Natural killer cell (primary cell): ENCODE data around the gene KCNF1. TPM values are rescaled to one million over a fixed set of nuclear protein-coding genes. Genes with fewer than 3 reads are reported as not detected.

Source experiments
- ATAC-seq, 3 donors: fragments of 150-1000 bp in 2 of 3; fragments of 200-7000 bp in 1 of 3; cut with Tn5 transposase; 1 replicate in 1 of 3; 2 replicates in 2 of 3; pipeline ENCODE4 v1.10.0; 2021; ENCODE audit warnings: mild to moderate bottlenecking in 2 of 3, moderate library complexity in 2 of 3
- DNase-seq, 2 donors: peaks; one replicate each; pipeline versions ENCODE4 v3.0.0 to v3.0.0-alpha.2; 2013 to 2021; ENCODE audit warnings: mixed read lengths in 1 of 2
- H3K27ac ChIP-seq: one replicate; pipeline ENCODE4 v1.5.1; 2013; ENCODE audit warnings: mild to moderate bottlenecking, low read length
- H3K27me3 ChIP-seq: one replicate; pipeline ENCODE4 v1.6.1; 2013; ENCODE audit warnings: low read length; ENCODE audit not compliant: control insufficient read depth, insufficient read depth
- H3K36me3 ChIP-seq: one replicate; pipeline ENCODE4 v1.6.1; 2013; ENCODE audit warnings: low read length; ENCODE audit not compliant: control insufficient read depth, insufficient read depth
- H3K4me1 ChIP-seq: one replicate; pipeline ENCODE4 v1.6.1; 2013; ENCODE audit warnings: low read length; ENCODE audit not compliant: control insufficient read depth, insufficient read depth
- H3K4me3 ChIP-seq: one replicate; pipeline ENCODE4 v1.5.1; 2013; ENCODE audit warnings: low read length
- H3K9me3 ChIP-seq: one replicate; pipeline ENCODE4 v1.6.1; 2013; ENCODE audit warnings: low read length; ENCODE audit not compliant: control insufficient read depth, insufficient read depth
- H3K27ac Mint-ChIP-seq, 2 donors: one replicate each; pipeline ENCODE4 v1.8.0; 2022; ENCODE audit warnings: mild to moderate bottlenecking in 2 of 2, mixed read lengths in 2 of 2, moderate library complexity in 1 of 2
- H3K27me3 Mint-ChIP-seq, 2 donors: one replicate each; pipeline ENCODE4 v1.8.0; 2022; ENCODE audit warnings: low read depth in 2 of 2, mixed read lengths in 2 of 2
- H3K36me3 Mint-ChIP-seq: one replicate; pipeline ENCODE4 v1.8.0; 2022; ENCODE audit warnings: mixed read lengths
- H3K4me1 Mint-ChIP-seq, 2 donors: one replicate each; pipeline ENCODE4 v1.8.0; 2022; ENCODE audit warnings: mixed read lengths in 2 of 2
- H3K4me3 Mint-ChIP-seq: one replicate; pipeline ENCODE4 v1.8.0; 2022; ENCODE audit warnings: mild to moderate bottlenecking, moderate library complexity, mixed read lengths
- H3K9me3 Mint-ChIP-seq, 2 donors: one replicate each; pipeline ENCODE4 v1.8.0; 2022; ENCODE audit warnings: mixed read lengths in 2 of 2
- CTCF ChIP-seq: fragments of 200-600 bp; IDR thresholded peaks from one replicate; pipeline ENCODE4 v1.8.0; 2022; ENCODE audit warnings: antibody characterized with exemption
- WGBS: methylation state at CpG from one replicate; pipeline ENCODE4 v1.1.7; 2013; ENCODE audit warnings: missing lambda C conversion rate; ENCODE audit not compliant: insufficient coverage; 5-methylcytosine and 5-hydroxymethylcytosine counted together
- intact Hi-C: fragments of 100-400 bp; cut with micrococcal nuclease; formaldehyde crosslinking; loops from one replicate; pipeline ENCODE4 v1.14.2; 2022
- total RNA-seq, 4 donors: library from RNA; stranded (reverse); fragments of 120-200 nt in 1 of 4; gene quantifications; one replicate each; pipeline versions ENCODE4 v1.2.3 to v1.2.4, GENCODE V29; 2013 to 2022

The KCNF1 gene
- total RNA-seq, 3 donors from 2014 or later (not counting 1 experiment from before 2014, with no cell fraction given), result not detected

- Mint-ChIP-seq H3K27ac (peak overlapping the region; percentile 66 to 85), H3K27me3 (no peaks in the 10 kb centered on the region), H3K36me3 (no peaks in the 10 kb centered on the region), H3K4me3 (peak overlapping the region; percentile 82), H3K9me3 (no peaks in the 10 kb centered on the region), H3K4me1 (peaks cover 41 to 52% of the 10 kb centered on the region in 2 donors)
- WGBS, result 0% methylated on average over 7 of the region's 8 CpGs
- Histone ChIP-seq H3K9me3 (no peaks in the 10 kb centered on the region), H3K27me3 (no peaks in the 10 kb centered on the region), H3K4me1 (peaks cover 56% of the 10 kb centered on the region), H3K27ac (peak overlapping the region; percentile 24), H3K36me3 (no peaks in the 10 kb centered on the region), H3K4me3 (no peak overlapping the region)
- ATAC-seq (peak; percentile 71 to 82 (median 78)), DNase-seq (peak; percentile 10 to 29)
- intact Hi-C loops, result loop anchor here (2.0 kb wide), 1 partner anchor 17 kb away; no protein-coding TSS in a partner anchor
- TF ChIP-seq CTCF, result no peak
These were observed 47.9 kb upstream of the KCNF1 start for GRCh38 chr2:10863837-10864236.

- H3K4me3 ChIP-seq, result no peak overlapping the region
- no peaks in the 10 kb centered on the region for H3K9me3 Mint-ChIP-seq
- DNase-seq (no peak), ATAC-seq (peak in 2 of 3 donors; percentile 3 to 4)
- no peaks in the 10 kb centered on the region for H3K27me3 ChIP-seq
- no peaks in the 10 kb centered on the region for H3K9me3 ChIP-seq
- H3K4me3 Mint-ChIP-seq, result peak overlapping the region; percentile 82
- H3K27ac ChIP-seq, result peak overlapping the region; percentile 24
- H3K27me3 Mint-ChIP-seq, result no peaks in the 10 kb centered on the region
- H3K36me3 Mint-ChIP-seq, result no peaks in the 10 kb centered on the region
- peaks cover 53% of the 10 kb centered on the region for H3K4me1 ChIP-seq
- peak overlapping the region; percentile 66 to 85 for H3K27ac Mint-ChIP-seq
- TF ChIP-seq CTCF, result no peak
- WGBS, result 61% methylated on average over 10 of the region's 10 CpGs
- H3K4me1 Mint-ChIP-seq, result peaks cover 41 to 48% of the 10 kb centered on the region in 2 donors
- no peaks in the 10 kb centered on the region for H3K36me3 ChIP-seq
- intact Hi-C loops, result loop anchor here (2.0 kb wide), 1 partner anchor 17 kb away; no protein-coding TSS in a partner anchor
These were observed 47.5 kb upstream of the KCNF1 start for GRCh38 chr2:10864251-10864650.

GRCh38 chr2:10864861-10865636, 46.7 kb upstream of the KCNF1 start:
- peak; percentile 37 for TF ChIP-seq CTCF
- H3K4me1 Mint-ChIP-seq, result peaks cover 41 to 48% of the 10 kb centered on the region in 2 donors
- DNase-seq, result peak in 1 of 2 donors; percentile 52
- Histone ChIP-seq H3K27me3 (no peaks in the 10 kb centered on the region), H3K4me1 (peaks cover 53% of the 10 kb centered on the region), H3K4me3 (no peak overlapping the region), H3K9me3 (no peaks in the 10 kb centered on the region), H3K27ac (peak overlapping the region; percentile 19), H3K36me3 (no peaks in the 10 kb centered on the region)
- no peaks in the 10 kb centered on the region for H3K9me3 Mint-ChIP-seq
- peak overlapping the region; percentile 66 to 85 for H3K27ac Mint-ChIP-seq
- no peaks in the 10 kb centered on the region for H3K36me3 Mint-ChIP-seq
- peak; percentile 67 to 84 (median 75) for ATAC-seq
- peak overlapping the region; percentile 82 for H3K4me3 Mint-ChIP-seq
- H3K27me3 Mint-ChIP-seq, result no peaks in the 10 kb centered on the region
- WGBS, result 20% methylated on average over 14 of the region's 14 CpGs
- intact Hi-C loops, result loop anchor here (2.0 kb wide), 1 partner anchor 16 kb away; no protein-coding TSS in a partner anchor
